Gastroesophageal sphincter (tissue), 3 donors: ENCODE measurements around the gene CLEC2L.

Source experiments
- EP300 ChIP-seq: sonication (generic); formaldehyde crosslinking; IDR thresholded peaks from one replicate; pipeline ENCODE4 v1.6.1; 2017; ENCODE audit warnings: antibody characterized with exemption, mild to moderate bottlenecking
- POLR2A ChIP-seq, 2 donors: fragments of 450-650 bp; IDR thresholded peaks; one replicate each; pipeline ENCODE4 v1.6.1; 2017; ENCODE audit warnings: antibody characterized with exemption in 2 of 2, mild to moderate bottlenecking in 2 of 2, moderate library complexity in 1 of 2
- POLR2AphosphoS5 ChIP-seq: sonication (generic); formaldehyde crosslinking; IDR thresholded peaks from one replicate; pipeline ENCODE4 v1.6.1; 2017; ENCODE audit warnings: antibody characterized with exemption
- TF ChIP-seq, protein P1 (sequence below), 4 experiments: fragments of 200-600 bp in 2 of 4; fragments of 450-650 bp in 2 of 4; sonication (generic) in 1 of 4; IDR thresholded peaks; one replicate each; pipeline ENCODE4 v1.5.1; 2017 to 2019; ENCODE audit warnings: antibody characterized with exemption in 4 of 4, mild to moderate bottlenecking in 2 of 4, moderate library complexity in 2 of 4

DNA sequence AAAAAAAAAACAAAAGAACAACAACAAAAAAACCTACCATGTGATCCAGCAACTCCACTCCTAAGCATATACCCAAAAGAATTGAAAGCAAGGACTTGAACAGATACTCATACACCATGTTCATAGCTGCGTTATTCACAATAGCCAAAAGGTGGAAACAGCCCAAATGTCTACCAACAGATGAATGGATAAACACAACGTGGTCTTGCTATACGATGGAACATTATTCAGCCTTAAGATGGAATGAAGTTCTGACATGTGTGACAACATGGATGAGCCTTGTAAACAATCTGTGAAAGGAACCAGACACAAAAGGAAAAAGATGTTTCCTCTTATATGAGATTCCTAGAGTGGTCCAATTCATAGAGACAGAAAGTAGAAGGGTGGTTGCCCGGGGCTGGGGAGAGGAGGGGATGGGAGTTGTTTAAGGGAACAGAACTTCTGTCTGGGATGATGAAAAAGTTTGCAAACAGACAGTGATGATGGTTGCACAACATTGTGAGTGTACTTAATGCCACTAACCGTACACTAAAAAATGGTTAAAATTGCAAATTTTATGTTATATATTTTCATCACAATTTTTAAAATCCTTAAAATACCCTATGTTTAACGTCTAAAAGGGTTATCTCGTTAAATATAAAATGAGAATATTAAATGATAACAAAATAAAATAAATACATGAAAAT is 11.6 kb downstream of the CLEC2L start:
- TF ChIP-seq, protein P1, sequence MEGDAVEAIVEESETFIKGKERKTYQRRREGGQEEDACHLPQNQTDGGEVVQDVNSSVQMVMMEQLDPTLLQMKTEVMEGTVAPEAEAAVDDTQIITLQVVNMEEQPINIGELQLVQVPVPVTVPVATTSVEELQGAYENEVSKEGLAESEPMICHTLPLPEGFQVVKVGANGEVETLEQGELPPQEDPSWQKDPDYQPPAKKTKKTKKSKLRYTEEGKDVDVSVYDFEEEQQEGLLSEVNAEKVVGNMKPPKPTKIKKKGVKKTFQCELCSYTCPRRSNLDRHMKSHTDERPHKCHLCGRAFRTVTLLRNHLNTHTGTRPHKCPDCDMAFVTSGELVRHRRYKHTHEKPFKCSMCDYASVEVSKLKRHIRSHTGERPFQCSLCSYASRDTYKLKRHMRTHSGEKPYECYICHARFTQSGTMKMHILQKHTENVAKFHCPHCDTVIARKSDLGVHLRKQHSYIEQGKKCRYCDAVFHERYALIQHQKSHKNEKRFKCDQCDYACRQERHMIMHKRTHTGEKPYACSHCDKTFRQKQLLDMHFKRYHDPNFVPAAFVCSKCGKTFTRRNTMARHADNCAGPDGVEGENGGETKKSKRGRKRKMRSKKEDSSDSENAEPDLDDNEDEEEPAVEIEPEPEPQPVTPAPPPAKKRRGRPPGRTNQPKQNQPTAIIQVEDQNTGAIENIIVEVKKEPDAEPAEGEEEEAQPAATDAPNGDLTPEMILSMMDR (IDR thresholded peaks at IDR 0.05), result no peak
- no peak for TF ChIP-seq EP300
- TF ChIP-seq POLR2AphosphoS5, result no peak
- no peak for TF ChIP-seq POLR2A (IDR thresholded peaks at IDR 0.05)
